HT-29 (cell line): Measurements from ENCODE around the gene ZC3H18. TPM values are rescaled to one million over a fixed set of nuclear protein-coding genes. Genes with fewer than 3 reads are reported as not detected.

Experiments used
- DNase-seq: peaks from one replicate; pipeline ENCODE4 v3.0.0-alpha.2; 2015; ENCODE audit warnings: low spot score
- total RNA-seq: library from RNA; depleted of rRNA; stranded (reverse); fragments of >200 nt; shearing (Covaris generic); gene quantifications from 2 replicates; pipeline ENCODE4 v1.2.3, GENCODE V29; 2014; rRNA removed

Gene ZC3H18
- total RNA-seq, 1 experiment from 2014 or later = 28.9 TPM

- DNase-seq = no peak
Measured at GRCh38 chr16:88676502-88677242, 106.5 kb downstream of the ZC3H18 start.

GRCh38 chr16:88677721-88678120, 107.5 kb downstream of the ZC3H18 start:
- DNase-seq = no peak

GRCh38 chr16:88678224-88678979, 108.2 kb downstream of the ZC3H18 start:
- no peak for DNase-seq

- DNase-seq = no peak
Measured at GRCh38 chr16:88680554-88681083, 110.4 kb downstream of the ZC3H18 start.

GRCh38 chr16:88681084-88681680, 111.0 kb downstream of the ZC3H18 start:
- DNase-seq = peak; percentile 65

Other genes with a start within 250 kb of the ZC3H18 start
- 0.29 and 0.33 TPM in 2 replicates for gene ZNF469, start 187.4 kb upstream of the ZC3H18 start, total RNA-seq
- gene ZFPM1, start 117.1 kb upstream of the ZC3H18 start, total RNA-seq = 9.2 and 15.3 TPM in 2 replicates
- gene IL17C, start 68.2 kb downstream of the ZC3H18 start, total RNA-seq = 0.28 TPM in 1 of 2 replicates, not detected in the other
- gene CYBA, start 80.7 kb downstream of the ZC3H18 start, total RNA-seq = 1,584 and 1,604 TPM in 2 replicates
- 100 and 109 TPM in 2 replicates for gene MVD, start 92.7 kb downstream of the ZC3H18 start, total RNA-seq
- gene SNAI3, start 116.1 kb downstream of the ZC3H18 start, total RNA-seq = 1.2 and 1.7 TPM in 2 replicates
- 44.6 and 49.8 TPM in 2 replicates for gene RNF166, start 136.0 kb downstream of the ZC3H18 start, total RNA-seq
- 38.4 and 44.5 TPM in 2 replicates for gene CTU2, start 136.1 kb downstream of the ZC3H18 start, total RNA-seq
- 327 and 375 TPM in 2 replicates for gene PIEZO1, start 214.8 kb downstream of the ZC3H18 start, total RNA-seq
- 120 and 146 TPM in 2 replicates for gene CDT1, start 233.4 kb downstream of the ZC3H18 start, total RNA-seq
- gene APRT, start 241.5 kb downstream of the ZC3H18 start, total RNA-seq = 669 and 675 TPM in 2 replicates